ENCODE results near the gene PCDHGA10.
"Not testable (repeated sequence)": the region's sequence is repeated elsewhere in the genome, so short reads cannot be mapped to it uniquely, and the experiment has no call there.

PCDHGA10 gene

GRCh38 chr5:141388661-141389060 lies 24.1 kb upstream of the PCDHGA10 start:
- no peak for TF ChIP-seq CTCF (IDR thresholded peaks at IDR 0.05; ENCODE audit: insufficient read depth, missing control alignments)
- FAIRE-seq (no peak), DNase-seq (ENCODE audit: insufficient read length, low spot score) (no peak)

GRCh38 chr5:141389153-141390042 lies 23.4 kb upstream of the PCDHGA10 start:
- DNase-seq (ENCODE audit: insufficient read length, low spot score) (no peak), FAIRE-seq (no peak)
- TF ChIP-seq CTCF (IDR thresholded peaks at IDR 0.05; ENCODE audit: insufficient read depth, missing control alignments), result no peak

- no peak for DNase-seq (ENCODE audit: insufficient read length, low spot score)
- no peak for TF ChIP-seq CTCF (IDR thresholded peaks at IDR 0.05; ENCODE audit: insufficient read depth, missing control alignments)
- no peak for FAIRE-seq
Measured at GRCh38 chr5:141392429-141393198, 20.2 kb upstream of the PCDHGA10 start, which contains the start of gene PCDHGA8. Gene PCDHGA8 (plus strand): TSS chr5:141392633. CDS start chr5:141392814, 181 bp downstream.

GRCh38 chr5:141393267-141393666 lies 19.5 kb upstream of the PCDHGA10 start:
- DNase-seq (ENCODE audit: insufficient read length, low spot score) (no peak), FAIRE-seq (no peak)
- no peak for TF ChIP-seq CTCF (IDR thresholded peaks at IDR 0.05; ENCODE audit: insufficient read depth, missing control alignments)

GRCh38 chr5:141394401-141395187 lies 18.2 kb upstream of the PCDHGA10 start:
- DNase-seq (ENCODE audit: insufficient read length, low spot score); FAIRE-seq: not testable (repeated sequence)

- not testable (repeated sequence) for FAIRE-seq; DNase-seq (ENCODE audit: insufficient read length, low spot score)
Measured at GRCh38 chr5:141397756-141398551, 14.8 kb upstream of the PCDHGA10 start, which contains the start of gene PCDHGB5. Gene PCDHGB5 (plus strand): TSS chr5:141397947. CDS start chr5:141398128, 181 bp downstream.

- TF ChIP-seq CTCF (IDR thresholded peaks at IDR 0.05; ENCODE audit: insufficient read depth, missing control alignments), result no peak
- FAIRE-seq (no peak), DNase-seq (ENCODE audit: insufficient read length, low spot score) (no peak)
Measured at GRCh38 chr5:141398608-141399007, 14.2 kb upstream of the PCDHGA10 start.
